NCI-H82 treated with DMSO at 0.1 percent for 48 hours (cell line): ENCODE measurements around the gene LEF1.

Experiments
- DNase-seq: peaks from one replicate; lab custom pipeline; 2025; ENCODE audit not compliant: unreplicated experiment; lab: John Stamatoyannopoulos, UW

Gene LEF1

GRCh38 chr4:108001540-108002135 lies 167.1 kb downstream of the LEF1 start:
- DNase-seq, result no peak

GRCh38 chr4:107999932-108000539 lies 168.7 kb downstream of the LEF1 start:
- no peak for DNase-seq

GRCh38 chr4:107997794-107998193 lies 170.9 kb downstream of the LEF1 start:
- no peak for DNase-seq
